A549 (cell line): ENCODE results near the gene EXT2. TPM values are rescaled to one million over a fixed set of nuclear protein-coding genes. Genes with fewer than 3 reads are reported as not detected.

Experiments used
- ATAC-seq, 2 experiments: fragments of 200-7000 bp in 1 of 2; fragments of >200 bp in 1 of 2; cut with Nextera tagmentation in 1 of 2; cut with Tn5 transposase in 1 of 2; 3 replicates each; pipeline versions ENCODE4 v1.8.0 to v1.9.1; 2018 to 2020; ENCODE audit warnings: mild to moderate bottlenecking in 1 of 2, moderate library complexity in 1 of 2
- CTCF ChIA-PET: fragments of 300-600 bp; sonication (Branson Sonifier 250); formaldehyde crosslinking; extraction: SDS; loops from one replicate; lab custom pipeline; 2021; ENCODE audit warnings: antibody characterized with exemption, inconsistent platforms; lab: Yijun Ruan, JAX
- POLR2A ChIA-PET: fragments of 350-600 bp; formaldehyde crosslinking; extraction: SDS; loops from one replicate; lab custom pipeline; 2021; ENCODE audit warnings: antibody characterized with exemption, inconsistent platforms; lab: Yijun Ruan, JAX
- DNase-seq, 2 experiments: peaks; one replicate each; pipeline versions ENCODE4 v3.0.0 to v3.0.0-alpha.2; 2011 to 2016; ENCODE audit warnings: low read depth in 1 of 2, low spot score in 1 of 2
- FAIRE-seq: peaks from 2 replicates; lab custom pipeline; 2011; peaks lifted over from hg19 to GRCh38; lab: Jason Lieb, UNC
- H3K27ac ChIP-seq, 2 experiments: fragments of >200 bp; sonication (Bioruptor Twin); formaldehyde crosslinking; 3 replicates each; pipeline ENCODE4 v1.5.1; 2016 to 2017
- H3K4me1 ChIP-seq: fragments of >200 bp; sonication (Bioruptor Twin); formaldehyde crosslinking; 3 replicates; pipeline ENCODE4 v1.6.1; 2016
- H3K4me2 ChIP-seq: fragments of >200 bp; sonication (Bioruptor Twin); formaldehyde crosslinking; 3 replicates; pipeline ENCODE4 v1.6.1; 2016
- H3K4me3 ChIP-seq: fragments of >200 bp; sonication (Bioruptor Twin); formaldehyde crosslinking; 3 replicates; pipeline ENCODE4 v1.5.1; 2016
- H3K9me3 ChIP-seq: fragments of >200 bp; sonication (Bioruptor Twin); formaldehyde crosslinking; 3 replicates; pipeline ENCODE4 v1.6.1; 2016
- ATOH8 ChIP-seq: fragments of 250-450 bp; sonication (Bioruptor Pico); IDR thresholded peaks from 2 replicates; pipeline ENCODE4 v1.5.0; 2020; ENCODE audit warnings: low read depth, mild to moderate bottlenecking, moderate library complexity
- BHLHE40 ChIP-seq: IDR thresholded peaks from 2 replicates; pipeline ENCODE4 v1.6.1; 2012; ENCODE audit warnings: low read depth, low read length, inconsistent platforms
- CBX2 ChIP-seq: fragments of 200-600 bp; sonication (generic); IDR thresholded peaks from 2 replicates; pipeline ENCODE4 v1.6.1; 2016; ENCODE audit warnings: low read depth, mild to moderate bottlenecking, borderline replicate concordance
- CTCF ChIP-seq: fragments of >200 bp; sonication (Bioruptor Twin); formaldehyde crosslinking; IDR thresholded peaks from 3 replicates; pipeline ENCODE4 v1.5.1; 2016
- E2F6 ChIP-seq: IDR thresholded peaks from 2 replicates; pipeline ENCODE4 v1.6.1; 2012; ENCODE audit warnings: low read depth, borderline replicate concordance
- FOSB ChIP-seq: fragments of 250-450 bp; sonication (Bioruptor Pico); IDR thresholded peaks from 2 replicates; pipeline ENCODE4 v1.5.0; 2020; ENCODE audit warnings: mild to moderate bottlenecking, moderate library complexity
- HES2 ChIP-seq: fragments of >200 bp; sonication (Bioruptor Twin); formaldehyde crosslinking; IDR thresholded peaks from 2 replicates; pipeline ENCODE4 v1.6.1; 2016
- HMGXB4 ChIP-seq: fragments of 250-450 bp; sonication (Bioruptor Pico); IDR thresholded peaks from 2 replicates; pipeline ENCODE4 v1.5.0; 2021; ENCODE audit warnings: mild to moderate bottlenecking, moderate library complexity, borderline replicate concordance
- JUN ChIP-seq, 2 experiments: fragments of >200 bp; sonication (Bioruptor Twin); formaldehyde crosslinking; IDR thresholded peaks; 2 replicates in 1 of 2; 3 replicates in 1 of 2; pipeline ENCODE4 v1.6.1; 2016 to 2017
- KDM1A ChIP-seq: fragments of 200-600 bp; sonication (generic); IDR thresholded peaks from 2 replicates; pipeline ENCODE4 v1.6.1; 2016; ENCODE audit warnings: low read depth, mild to moderate bottlenecking
- NFE2L2 ChIP-seq: fragments of 150-350 bp; conservative IDR thresholded peaks from 2 replicates; pipeline ENCODE4 v1.6.1; 2014; ENCODE audit warnings: low read length
- NPAS2 ChIP-seq: fragments of 250-450 bp; sonication (Bioruptor Pico); IDR thresholded peaks from 2 replicates; pipeline ENCODE4 v1.8.0; 2022; ENCODE audit warnings: mild to moderate bottlenecking, moderate library complexity, borderline replicate concordance
- PBX3 ChIP-seq: IDR thresholded peaks from 2 replicates; pipeline ENCODE4 v1.6.1; 2012
- PHF8 ChIP-seq: fragments of 200-600 bp; sonication (generic); IDR thresholded peaks from 2 replicates; pipeline ENCODE4 v1.6.1; 2016; ENCODE audit warnings: low read depth, mild to moderate bottlenecking, antibody characterized with exemption, moderate library complexity, borderline replicate concordance
- POLR2A ChIP-seq: IDR thresholded peaks from 2 replicates; pipeline ENCODE4 v1.6.1; 2012; ENCODE audit warnings: mild to moderate bottlenecking, low read length
- POLR2AphosphoS2 ChIP-seq: conservative IDR thresholded peaks from 2 replicates; pipeline ENCODE4 v1.6.1; 2012; ENCODE audit warnings: low read length, improper control_type of control experiment, inconsistent platforms
- RNF2 ChIP-seq: fragments of 200-600 bp; sonication (generic); IDR thresholded peaks from 2 replicates; pipeline ENCODE4 v1.6.1; 2016; ENCODE audit warnings: low read depth, mild to moderate bottlenecking, antibody characterized with exemption, moderate library complexity, borderline replicate concordance
- SMC3 ChIP-seq: fragments of >200 bp; sonication (Bioruptor Twin); formaldehyde crosslinking; IDR thresholded peaks from 3 replicates; pipeline ENCODE4 v1.6.1; 2018; ENCODE audit warnings: inconsistent platforms
- SREBF2 ChIP-seq: fragments of 450-650 bp; IDR thresholded peaks from 2 replicates; pipeline ENCODE4 v1.6.1; 2014; ENCODE audit warnings: mild to moderate bottlenecking, moderate library complexity
- TFCP2L1 ChIP-seq: fragments of 250-450 bp; sonication (Bioruptor Pico); IDR thresholded peaks from 2 replicates; pipeline ENCODE4 v1.5.0; 2021; ENCODE audit warnings: mild to moderate bottlenecking
- ZC3H11A ChIP-seq: fragments of 450-650 bp; IDR thresholded peaks from 2 replicates; pipeline ENCODE4 v1.6.1; 2014; ENCODE audit warnings: antibody characterized with exemption, mild to moderate bottlenecking
- WGBS: methylation state at CpG from one replicate; pipeline ENCODE4 v1.1.6; 2017; ENCODE audit errors: missing lambda C conversion rate; 5-methylcytosine and 5-hydroxymethylcytosine counted together
- polyA minus RNA-seq: library from RNA; depleted of rRNA, polyadenylated mRNA; stranded (reverse); fragments of >200 nt; gene quantifications from 2 replicates; pipeline ENCODE4 v1.2.3, GENCODE V29; 2011; rRNA and poly(A)+ RNA removed
- polyA plus RNA-seq, 4 experiments: library from polyadenylated mRNA; depleted of rRNA in 3 of 4; stranded (reverse); fragments of >200 nt; fragmentation: RNase III in 1 of 4; extraction: RNeasy Plus Mini Kit Qiagen cat#74134 plus additional on column Dnase treatment in 1 of 4; gene quantifications; 2 replicates in 3 of 4; 3 replicates in 1 of 4; pipeline ENCODE4 v1.2.3, GENCODE V29; 2011 to 2017

Gene EXT2
- polyA plus RNA-seq (2011; rRNA removed) (77.3 and 82.5 TPM in 2 replicates), polyA plus RNA-seq (2017; fragmentation: RNase III; extraction: RNeasy Plus Mini Kit Qiagen cat#74134 plus additional on column Dnase treatment) (56.4 to 57.8 TPM (median 56.5 TPM) in 3 replicates), polyA minus RNA-seq (119 and 130 TPM in 2 replicates)
- 43.9 and 49.5 TPM in 2 replicates for polyA plus RNA-seq (2012; cell fraction: cytosol; rRNA removed)
- 74.5 and 86.2 TPM in 2 replicates for polyA plus RNA-seq (2012; cell fraction: nucleus; rRNA removed)

- Histone ChIP-seq H3K27ac (peak within 1 kb of the TSS; percentile 79 to 94), H3K4me2 (peak within 1 kb of the TSS; percentile 89), H3K4me1 (peaks cover 13% of the 10 kb centered on the region), H3K4me3 (peak within 1 kb of the TSS; percentile 75), H3K9me3 (no peaks in the 10 kb centered on the region)
- under 1% methylated on average over 43 of the region's 83 CpGs for WGBS
- POLR2A ChIA-PET = interaction anchor here (0.8 kb wide), 1 partner anchor 8 kb away, joined by 3 read pairs; no protein-coding TSS in a partner anchor
- DNase-seq (peak; percentile 85 to 92), FAIRE-seq (no peak), ATAC-seq (peak; percentile 95 to 96)
- CTCF ChIA-PET = interaction anchor here (0.6 to 6.2 kb wide), 30 partner anchors 9 to 529 kb away, joined by 3 to 79 read pairs (median 4); partner anchors contain the start of gene ACCS
- TF ChIP-seq JUN (IDR thresholded peaks at IDR 0.05) (peak in 1 of 2 experiments; percentile 59; a peak in 1 of 5 replicates), POLR2A (peak; percentile 68), PHF8 (0 out of 2 replicates have a peak, but pooled peaks have one; percentile 32), HMGXB4 (CRISPR knock-in tag) (peak; percentile 87; the same call in 1 of the 2 replicates), CTCF (peak; percentile 61; the same call in 2 of the 3 replicates), HES2 (no peak), PBX3 (0 out of 2 replicates have a peak, but pooled peaks have one; percentile 18), KDM1A (no peak)
Observed at GRCh38 chr11:44095506-44096359, at the start of gene EXT2. TSS of gene EXT2 (plus strand) at chr11:44095678. CDS start at chr11:44107713, 12,035 bp downstream.

- Histone ChIP-seq H3K4me2 (no peak overlapping the region), H3K4me1 (no peaks in the 10 kb centered on the region), H3K9me3 (peaks cover 2% of the 10 kb centered on the region; the same call in 1 of the 3 replicates), H3K27ac (no peak overlapping the region), H3K4me3 (no peak overlapping the region)
- POLR2A ChIA-PET = no interaction called here
- WGBS = 21% methylated on average over 2 of the region's 2 CpGs
- CTCF ChIA-PET = interaction anchor here (0.6 to 1.8 kb wide), 2 partner anchors 8 to 12 kb away, joined by 3 read pairs; no protein-coding TSS in a partner anchor
- no peak for FAIRE-seq
- no peak for ATAC-seq
- TF ChIP-seq TFCP2L1 (CRISPR knock-in tag) (no peak), NPAS2 (CRISPR knock-in tag) (no peak), RNF2 (no peak), CBX2 (no peak), ZC3H11A (no peak), FOSB (no peak), SMC3 (no peak), JUN (IDR thresholded peaks at IDR 0.05) (no peak), E2F6 (no peak), PHF8 (no peak), SREBF2 (no peak), NFE2L2 (no peak), ATOH8 (CRISPR knock-in tag) (no peak), POLR2AphosphoS2 (no peak), BHLHE40 (no peak)
- DNase-seq = no peak
Observed at GRCh38 chr11:44046182-44046581, 49.3 kb upstream of the EXT2 start.
